ENCODE results near the gene SMTNL1. TPM values are rescaled to one million over a fixed set of nuclear protein-coding genes. Genes with fewer than 3 reads are reported as not detected.

SMTNL1 gene
- total RNA-seq, 1 experiment from 2014 or later = 0.26 TPM

DNA sequence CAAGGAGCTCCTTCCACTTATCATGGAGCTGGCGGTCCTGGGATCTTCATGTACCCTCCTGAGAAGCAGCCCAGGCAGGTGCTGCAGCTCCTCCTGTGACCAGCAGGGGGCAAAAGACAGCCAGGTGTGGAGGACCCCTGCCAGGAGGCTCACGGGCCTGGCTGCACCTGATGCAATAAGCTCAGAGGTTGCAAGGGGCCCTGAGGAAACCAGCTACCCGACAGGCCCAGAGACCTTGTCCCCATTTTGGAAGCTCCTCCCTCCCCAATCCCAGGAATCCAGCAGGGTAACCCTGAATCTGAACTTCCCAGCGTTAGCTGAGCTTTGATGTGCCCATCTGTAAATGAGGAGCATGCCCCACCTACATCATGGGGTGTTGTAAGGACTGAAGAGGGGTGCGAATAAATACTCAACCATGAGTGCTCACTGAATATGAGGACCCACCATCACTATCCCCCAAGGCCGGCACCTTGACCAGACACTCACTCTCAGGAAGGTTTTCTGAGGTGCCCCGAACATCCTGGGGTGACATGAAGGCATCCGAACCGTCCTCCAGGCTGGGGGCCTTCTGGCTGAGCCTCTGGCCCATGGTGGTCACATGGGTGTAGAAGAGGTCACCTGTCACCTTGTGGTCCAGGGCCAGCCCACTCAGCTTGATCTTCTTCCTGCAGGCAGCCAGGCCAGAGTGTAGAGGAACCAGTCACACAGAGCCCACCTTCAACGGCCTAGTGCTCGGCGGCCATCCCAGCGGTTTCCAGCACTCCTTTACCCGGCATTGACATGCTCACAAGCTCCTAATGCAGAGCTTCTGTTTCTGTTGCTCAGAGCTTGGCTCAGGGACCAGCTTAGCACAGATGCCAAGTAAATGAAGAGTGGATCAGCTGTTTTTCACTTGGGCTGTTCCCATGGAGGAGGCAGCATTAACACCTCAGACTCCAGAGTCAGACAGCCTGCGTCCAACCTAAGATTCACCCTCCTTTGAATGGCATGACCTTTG, 43.6 kb upstream of the SMTNL1 start (continued):
- TF ChIP-seq ZNF396 (CRISPR knock-in tag; IDR thresholded peaks at IDR 0.05; ENCODE audit: borderline replicate concordance) = no peak

DNA sequence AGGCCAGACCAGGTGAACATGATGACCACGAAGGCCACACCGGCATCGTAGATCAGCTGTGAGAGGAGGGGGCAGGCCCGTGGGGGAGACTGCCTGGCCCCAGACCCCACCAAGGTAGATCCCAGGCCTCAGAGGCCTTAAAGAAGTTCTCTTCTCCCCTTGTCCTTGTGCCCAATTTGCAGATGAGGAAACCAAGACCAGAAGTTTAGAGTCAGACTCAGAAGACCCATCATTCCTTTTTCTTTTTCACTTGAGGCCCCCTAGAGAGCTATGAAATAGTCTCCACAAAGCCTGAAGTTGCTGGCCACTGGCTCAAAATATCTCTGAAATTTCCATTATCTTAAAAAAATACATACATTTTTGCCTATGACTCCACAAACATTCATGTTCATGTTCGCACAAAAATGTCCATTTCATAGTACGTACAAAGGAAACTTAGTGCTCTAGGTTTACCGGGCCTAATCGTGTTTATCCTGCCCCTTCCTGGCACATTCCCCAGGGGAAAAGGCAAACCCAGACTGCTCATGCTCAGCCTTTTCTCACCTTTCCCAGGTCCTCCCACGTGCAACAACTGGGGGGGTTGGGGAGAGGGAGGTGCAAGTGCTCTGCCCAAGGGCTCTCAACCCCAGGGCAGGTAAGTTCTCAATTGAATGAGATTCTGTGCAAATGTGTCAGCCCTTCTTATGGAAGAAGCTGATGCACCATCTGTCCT, 41.1 kb upstream of the SMTNL1 start:
- no peak for DNase-seq (ENCODE audit: low spot score)
- TF ChIP-seq CREM (CRISPR knock-in tag; IDR thresholded peaks at IDR 0.05) (no peak), NR3C1 (CRISPR knock-in tag; conservative IDR thresholded peaks at IDR 0.05; ENCODE audit: low read depth) (no peak), ETV6 (CRISPR knock-in tag; IDR thresholded peaks at IDR 0.05) (no peak), MLX (CRISPR knock-in tag; IDR thresholded peaks at IDR 0.05) (no peak), TEAD1 (CRISPR knock-in tag; IDR thresholded peaks at IDR 0.05) (no peak), ZNF416 (CRISPR knock-in tag; IDR thresholded peaks at IDR 0.05) (no peak), CDX4 (CRISPR knock-in tag; IDR thresholded peaks at IDR 0.05; ENCODE audit: borderline replicate concordance) (no peak)
- H3K27ac Mint-ChIP-seq = peak overlapping the region; percentile 83; the same call in 1 of the 2 replicates
- H3K4me1 Mint-ChIP-seq = peaks cover 28% of the 10 kb centered on the region
- no peak overlapping the region for H3K4me3 Mint-ChIP-seq
- ATAC-seq = no peak
- no peaks in the 10 kb centered on the region for H3K9me3 Mint-ChIP-seq
- POLR2A ChIA-PET = no interaction called here
- CTCF ChIA-PET = interaction anchor here (1.8 to 8.5 kb wide), 3 partner anchors 14 to 33 kb away, joined by 5 to 260 read pairs (median 5); partner anchors contain the start of gene TIMM10
- H3K27me3 Mint-ChIP-seq (ENCODE audit: low read depth) = no peaks in the 10 kb centered on the region; the same call in 1 of the 2 replicates
- peaks cover 15% of the 10 kb centered on the region for H3K36me3 Mint-ChIP-seq

DNA sequence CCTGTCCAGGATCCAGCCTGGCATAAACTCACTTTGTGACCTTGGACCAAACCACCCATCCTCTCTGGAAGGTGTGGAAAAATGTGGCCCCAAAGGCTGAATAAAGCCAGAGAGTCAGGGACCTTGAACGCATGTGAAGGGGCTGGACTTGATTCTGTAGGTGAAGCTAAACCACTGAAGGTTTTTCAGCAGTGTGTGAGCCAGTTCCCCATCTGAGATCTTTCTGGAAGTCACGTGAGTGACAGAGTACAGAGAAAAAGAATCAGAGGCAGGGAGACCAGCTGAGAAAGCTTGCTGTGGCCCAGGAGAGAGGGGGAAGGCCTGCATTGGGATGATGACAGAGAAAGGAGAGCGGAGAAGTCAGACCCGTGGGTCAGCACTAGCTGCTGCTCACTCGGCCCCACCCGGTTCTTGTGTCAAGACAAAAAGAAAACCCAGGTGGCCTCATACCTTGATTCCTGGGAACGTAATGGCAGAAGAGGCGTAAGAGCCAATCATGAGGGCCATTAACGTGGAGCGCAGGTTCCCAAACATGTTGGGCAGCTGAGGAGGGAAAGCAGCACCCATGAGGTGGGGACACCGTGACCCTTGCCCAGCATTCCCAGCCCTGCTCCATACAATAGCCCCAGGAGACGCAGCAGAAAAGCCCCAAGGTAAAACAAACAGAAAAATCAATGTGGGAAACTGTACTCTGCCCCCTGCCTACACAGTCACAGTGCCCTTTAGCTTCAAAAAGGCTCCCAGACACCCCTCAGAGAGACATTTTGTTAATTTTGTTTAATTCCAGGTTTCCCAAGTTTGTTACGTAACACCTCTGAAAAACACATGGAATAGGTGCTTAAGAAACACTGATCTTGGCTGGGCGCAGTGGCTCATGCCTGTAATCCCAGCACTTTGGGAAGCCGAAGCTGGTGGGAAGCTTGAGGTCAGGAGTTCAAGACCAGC, 39.8 kb upstream of the SMTNL1 start:
- Mint-ChIP-seq H3K9me3 (no peaks in the 10 kb centered on the region), H3K4me1 (peaks cover 38% of the 10 kb centered on the region), H3K4me3 (no peak overlapping the region), H3K36me3 (peaks cover 15% of the 10 kb centered on the region), H3K27ac (no peak overlapping the region), H3K27me3 (ENCODE audit: low read depth) (no peaks in the 10 kb centered on the region; the same call in 1 of the 2 replicates)
- no peak for TF ChIP-seq OVOL2 (CRISPR knock-in tag; IDR thresholded peaks at IDR 0.05; ENCODE audit: borderline replicate concordance)
- TF ChIP-seq ZSCAN18 (CRISPR knock-in tag; IDR thresholded peaks at IDR 0.05) = no peak
- TF ChIP-seq GABPB1 (CRISPR knock-in tag; IDR thresholded peaks at IDR 0.05) = peak; percentile 76
- CTCF ChIA-PET = interaction anchor here (1.0 to 2.1 kb wide), 5 partner anchors 15 to 66 kb away, joined by 3 to 5 read pairs (median 5); no protein-coding TSS in a partner anchor
- POLR2A ChIA-PET = no interaction called here
- no peak for DNase-seq (ENCODE audit: low spot score)
- ATAC-seq = no peak

GRCh38 chr11:57498540-57498939, 38.9 kb upstream of the SMTNL1 start:
- POLR2A ChIA-PET = interaction anchor here (1.1 kb wide), 1 partner anchor 100 kb away, joined by 4 read pairs; no protein-coding TSS in a partner anchor
- TF ChIP-seq CREB1 (CRISPR knock-in tag; IDR thresholded peaks at IDR 0.05) (no peak), FOXJ3 (CRISPR knock-in tag; IDR thresholded peaks at IDR 0.05; ENCODE audit: borderline replicate concordance) (no peak), EMX1 (CRISPR knock-in tag; IDR thresholded peaks at IDR 0.05) (no peak)
- TF ChIP-seq, protein P1, sequence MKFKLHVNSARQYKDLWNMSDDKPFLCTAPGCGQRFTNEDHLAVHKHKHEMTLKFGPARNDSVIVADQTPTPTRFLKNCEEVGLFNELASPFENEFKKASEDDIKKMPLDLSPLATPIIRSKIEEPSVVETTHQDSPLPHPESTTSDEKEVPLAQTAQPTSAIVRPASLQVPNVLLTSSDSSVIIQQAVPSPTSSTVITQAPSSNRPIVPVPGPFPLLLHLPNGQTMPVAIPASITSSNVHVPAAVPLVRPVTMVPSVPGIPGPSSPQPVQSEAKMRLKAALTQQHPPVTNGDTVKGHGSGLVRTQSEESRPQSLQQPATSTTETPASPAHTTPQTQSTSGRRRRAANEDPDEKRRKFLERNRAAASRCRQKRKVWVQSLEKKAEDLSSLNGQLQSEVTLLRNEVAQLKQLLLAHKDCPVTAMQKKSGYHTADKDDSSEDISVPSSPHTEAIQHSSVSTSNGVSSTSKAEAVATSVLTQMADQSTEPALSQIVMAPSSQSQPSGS (CRISPR knock-in tag; IDR thresholded peaks at IDR 0.05; ENCODE audit: borderline replicate concordance, low read depth) = no peak
- TF ChIP-seq, protein P2, sequence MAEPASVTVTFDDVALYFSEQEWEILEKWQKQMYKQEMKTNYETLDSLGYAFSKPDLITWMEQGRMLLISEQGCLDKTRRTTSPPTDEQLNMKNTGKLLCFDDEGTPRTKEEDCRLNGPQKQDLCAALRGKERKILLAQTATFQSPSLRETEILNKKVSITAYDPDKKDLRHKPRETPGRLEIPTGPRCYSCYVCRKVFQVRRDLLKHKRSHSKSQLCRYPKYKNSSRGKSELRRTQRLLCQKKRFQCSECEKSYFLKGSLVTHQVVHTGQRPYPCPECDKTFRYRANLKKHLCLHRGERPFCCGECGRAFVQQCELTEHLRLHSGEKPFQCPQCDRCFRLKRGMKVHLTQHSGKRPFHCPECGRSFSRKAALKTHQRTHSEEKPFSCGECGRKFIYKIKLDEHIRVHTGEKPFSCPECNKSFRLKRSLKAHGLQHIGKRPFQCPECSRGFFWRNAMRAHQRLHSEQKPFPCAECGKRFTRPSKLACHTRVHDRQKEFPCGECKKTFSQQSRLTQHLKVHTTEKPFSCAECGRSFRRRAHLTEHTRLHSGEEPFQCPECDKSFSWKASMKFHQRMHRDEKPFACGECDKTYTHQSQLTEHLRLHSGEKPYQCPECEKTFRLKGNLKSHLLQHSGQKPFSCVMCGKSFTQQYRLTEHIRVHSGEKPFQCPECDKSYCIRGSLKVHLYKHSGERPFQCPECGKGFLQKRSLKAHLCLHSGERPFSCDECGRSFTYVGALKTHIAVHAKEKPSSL (CRISPR knock-in tag; conservative IDR thresholded peaks at IDR 0.05) = no peak

More at GRCh38 chr11:57498540-57498939, 38.9 kb upstream of the SMTNL1 start:
- H3K36me3 Mint-ChIP-seq = peaks cover 15% of the 10 kb centered on the region
- no peaks in the 10 kb centered on the region; the same call in 1 of the 2 replicates for H3K27me3 Mint-ChIP-seq (ENCODE audit: low read depth)
- H3K4me1 Mint-ChIP-seq = peaks cover 46% of the 10 kb centered on the region
- H3K9me3 Mint-ChIP-seq = no peaks in the 10 kb centered on the region
- no peak overlapping the region for H3K27ac Mint-ChIP-seq
- no peak for ATAC-seq
- H3K4me3 Mint-ChIP-seq = peak overlapping the region; percentile 8; the same call in 1 of the 2 replicates
- CTCF ChIA-PET = interaction anchor here (1.2 kb wide), 1 partner anchor 16 kb away, joined by 3 read pairs; no protein-coding TSS in a partner anchor
- DNase-seq (ENCODE audit: low spot score) = no peak

Data from WTC11 (cell line).